ACC112 (cell line): ENCODE data around the gene MYH16.
"Not testable (repeated sequence)": the region's sequence is repeated elsewhere in the genome, so short reads cannot be mapped to it uniquely, and the experiment has no call there.

Source experiments
- H2AFZ ChIP-seq: fragments of 200-600 bp; sonication (generic); one replicate; pipeline ENCODE4 v1.6.0; 2017; ENCODE audit warnings: antibody characterized with exemption, low read length; ENCODE audit not compliant: unreplicated experiment
- H3K27ac ChIP-seq: fragments of 200-600 bp; sonication (generic); 2 replicates; pipeline ENCODE4 v1.5.1; 2014; ENCODE audit warnings: low read depth, mild to moderate bottlenecking, antibody characterized with exemption, low read length, moderate library complexity
- H3K27me3 ChIP-seq: fragments of 200-600 bp; sonication (generic); 2 replicates; pipeline ENCODE4 v1.6.1; 2014; ENCODE audit warnings: mild to moderate bottlenecking, antibody characterized with exemption, low read length, moderate library complexity, mixed read lengths; ENCODE audit not compliant: insufficient read depth
- H3K36me3 ChIP-seq: fragments of 200-600 bp; sonication (generic); 2 replicates; pipeline ENCODE4 v1.6.1; 2016; ENCODE audit warnings: mild to moderate bottlenecking, antibody characterized with exemption, low read length, moderate library complexity, mixed read lengths; ENCODE audit not compliant: insufficient read depth
- H3K4me1 ChIP-seq: fragments of 200-600 bp; sonication (generic); one replicate; pipeline ENCODE4 v1.6.1; 2016; ENCODE audit warnings: low read length, mixed read lengths; ENCODE audit not compliant: insufficient read depth, unreplicated experiment, control insufficient read depth
- H3K4me3 ChIP-seq: fragments of 200-600 bp; sonication (generic); 2 replicates; pipeline ENCODE4 v1.5.1; 2014; ENCODE audit warnings: mild to moderate bottlenecking, low read depth, low read length
- H3K79me2 ChIP-seq: fragments of 200-600 bp; sonication (generic); one replicate; pipeline ENCODE4 v1.6.0; 2016; ENCODE audit warnings: low read length; ENCODE audit not compliant: control insufficient read depth, unreplicated experiment, insufficient read depth

The MYH16 gene

DNA sequence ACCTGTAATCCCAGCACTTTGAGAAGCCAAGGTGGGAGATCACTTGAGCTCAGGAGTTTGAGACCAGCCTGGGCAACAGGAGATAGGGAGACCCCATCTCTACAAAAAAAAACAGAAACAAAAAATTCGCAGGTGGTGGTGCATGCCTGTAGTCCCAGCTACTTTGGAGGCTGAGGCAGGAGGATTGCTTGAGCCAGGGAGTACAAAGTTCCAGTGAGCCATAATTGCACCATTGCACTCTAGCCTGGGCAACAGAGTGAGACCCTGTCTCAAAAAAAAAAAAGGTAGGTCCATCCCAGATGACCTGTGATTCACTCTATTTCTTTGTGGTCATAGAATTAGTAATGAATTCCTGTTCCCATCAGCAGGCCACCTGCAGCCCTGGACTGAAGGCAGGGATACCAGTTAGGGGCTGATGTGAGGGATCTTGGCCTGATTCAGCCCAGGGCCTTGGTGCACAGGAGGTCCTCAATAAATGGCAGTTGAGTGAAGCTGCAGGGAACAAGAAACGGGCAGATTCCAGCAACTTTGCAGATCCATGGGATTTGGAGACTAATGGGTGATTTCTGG, at the start of gene MYH16:
Gene MYH16, plus strand, starts transcription at position 364 of the 570 bp plus-strand sequence.
- H3K79me2 ChIP-seq, result no peaks in the 10 kb centered on the region
- no peaks in the 10 kb centered on the region for H3K27me3 ChIP-seq
- H3K27ac ChIP-seq, result no peak within 1 kb of the TSS
- H3K4me1 ChIP-seq, result peaks cover 18% of the 10 kb centered on the region
- H3K36me3 ChIP-seq, result no peaks in the 10 kb centered on the region
- no peak within 1 kb of the TSS for H2AFZ ChIP-seq
- H3K4me3 ChIP-seq, result no peak within 1 kb of the TSS

DNA sequence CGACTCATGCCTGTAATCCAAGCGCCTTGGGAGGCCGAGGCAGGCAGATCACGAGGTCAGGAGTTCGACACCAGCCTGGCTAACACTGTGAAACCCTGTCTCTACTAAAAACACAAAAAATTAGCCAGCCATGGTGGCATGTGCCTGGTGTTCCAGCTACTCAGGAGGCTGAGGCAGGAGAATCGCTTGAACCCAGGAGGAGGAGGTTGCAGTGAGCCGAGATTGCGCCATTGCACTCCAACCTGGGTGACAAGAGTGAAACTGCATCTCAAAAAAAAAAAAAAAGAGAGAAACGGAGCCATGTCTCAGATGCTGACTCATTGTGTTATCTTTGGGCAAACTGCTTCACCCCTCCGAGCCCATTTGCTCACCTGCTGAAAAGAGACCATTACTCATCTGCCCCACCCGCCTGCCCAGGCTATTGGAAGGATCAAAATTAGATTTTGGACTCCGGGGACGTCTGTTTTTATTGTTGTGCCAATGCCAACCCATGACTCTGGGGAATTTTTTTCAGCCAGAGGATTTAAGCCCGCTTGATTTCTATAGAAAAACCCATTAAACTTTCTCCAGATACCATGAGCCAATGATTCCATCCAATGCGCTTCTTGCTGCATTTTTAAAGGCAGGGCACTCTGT, 48.3 kb upstream of the MYH16 start:
- H3K27me3 ChIP-seq, H2AFZ ChIP-seq, H3K4me3 ChIP-seq, H3K36me3 ChIP-seq, H3K79me2 ChIP-seq, H3K4me1 ChIP-seq, H3K27ac ChIP-seq: not testable (repeated sequence)

DNA sequence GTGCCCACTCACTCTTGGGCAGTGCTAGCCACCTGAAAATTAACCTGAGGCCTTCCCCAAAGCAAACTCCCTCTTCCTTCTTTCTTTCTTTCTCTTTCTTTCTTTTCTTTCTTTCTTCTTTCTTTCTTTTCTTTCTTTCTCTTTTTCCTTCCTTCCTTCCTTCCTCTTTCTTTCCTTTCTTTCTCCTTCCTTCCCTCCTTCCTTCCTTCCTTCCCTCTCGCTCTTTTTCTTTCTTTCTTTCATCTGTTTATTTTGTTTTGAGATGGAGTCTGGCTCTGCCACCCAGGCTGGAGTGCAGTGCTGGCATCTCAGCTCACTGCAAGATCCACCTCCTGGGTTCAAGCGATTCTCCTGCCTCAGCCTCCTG, 47.8 kb upstream of the MYH16 start:
- no peak overlapping the region for H3K4me3 ChIP-seq
- no peaks in the 10 kb centered on the region for H3K36me3 ChIP-seq
- H3K4me1 ChIP-seq, result peaks cover 9% of the 10 kb centered on the region
- no peak overlapping the region for H2AFZ ChIP-seq
- H3K79me2 ChIP-seq, result no peaks in the 10 kb centered on the region
- no peak overlapping the region for H3K27ac ChIP-seq
- no peaks in the 10 kb centered on the region for H3K27me3 ChIP-seq

DNA sequence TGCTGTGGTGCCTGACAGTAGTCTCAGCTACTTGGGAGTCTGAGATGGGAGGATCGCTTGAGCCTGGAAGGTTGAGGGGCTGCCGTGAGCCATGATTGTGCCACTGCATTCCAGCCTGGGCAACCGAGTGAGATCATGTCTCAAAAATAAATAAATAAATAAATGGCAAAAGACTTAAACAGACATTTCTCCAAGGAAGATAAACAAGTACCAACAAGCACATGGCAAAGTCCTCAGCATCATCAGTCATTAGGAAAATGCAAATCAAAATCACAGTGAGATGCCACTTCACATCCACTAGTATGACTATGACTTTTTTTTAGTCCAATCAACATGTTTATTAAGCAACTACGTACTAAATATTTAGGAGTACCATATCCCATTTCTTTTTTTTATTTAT, 43.4 kb upstream of the MYH16 start:
- Histone ChIP-seq H3K27ac (no peak overlapping the region), H3K36me3 (no peaks in the 10 kb centered on the region), H3K4me1 (peaks cover 5% of the 10 kb centered on the region), H3K4me3 (no peak overlapping the region), H3K27me3 (no peaks in the 10 kb centered on the region), H3K79me2 (no peaks in the 10 kb centered on the region), H2AFZ (no peak overlapping the region)

DNA sequence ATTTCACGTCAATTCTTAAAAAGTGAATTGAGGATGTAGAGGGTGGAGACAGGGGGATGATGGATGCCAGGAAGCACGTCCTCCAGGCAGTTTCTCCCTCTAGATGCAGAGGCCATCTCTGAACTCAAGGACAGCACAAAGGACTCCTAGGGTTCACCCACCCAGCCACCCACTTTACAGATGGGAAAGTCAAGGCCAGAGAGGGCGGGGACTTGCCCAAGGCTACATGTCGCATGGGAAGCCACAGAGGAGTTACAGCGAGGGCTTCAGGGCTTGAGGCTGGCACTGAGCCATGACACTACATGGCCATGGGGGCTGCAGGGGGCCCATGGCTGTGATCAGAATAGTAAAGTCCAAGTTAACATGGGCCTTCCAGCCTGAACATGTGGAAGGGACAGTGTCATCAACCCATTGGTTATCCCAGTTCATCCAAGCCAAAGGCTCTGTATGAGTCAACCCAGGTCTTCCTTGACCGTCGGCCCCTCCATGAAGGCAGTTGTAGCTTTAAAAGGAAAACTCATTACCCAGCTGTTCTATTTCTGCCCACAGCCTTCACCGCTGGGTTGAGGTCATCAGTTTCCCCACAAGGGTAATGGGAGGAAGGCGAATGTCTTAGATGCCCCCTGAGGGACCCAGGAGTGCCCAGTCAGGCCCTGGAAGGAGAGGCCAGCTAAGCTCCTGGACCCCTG, 40.4 kb upstream of the MYH16 start:
- H2AFZ ChIP-seq, result no peak overlapping the region
- H3K27me3 ChIP-seq, result no peaks in the 10 kb centered on the region
- no peaks in the 10 kb centered on the region for H3K36me3 ChIP-seq
- no peaks in the 10 kb centered on the region for H3K4me1 ChIP-seq
- no peaks in the 10 kb centered on the region for H3K79me2 ChIP-seq
- H3K27ac ChIP-seq, result no peak overlapping the region
- H3K4me3 ChIP-seq, result no peak overlapping the region

DNA sequence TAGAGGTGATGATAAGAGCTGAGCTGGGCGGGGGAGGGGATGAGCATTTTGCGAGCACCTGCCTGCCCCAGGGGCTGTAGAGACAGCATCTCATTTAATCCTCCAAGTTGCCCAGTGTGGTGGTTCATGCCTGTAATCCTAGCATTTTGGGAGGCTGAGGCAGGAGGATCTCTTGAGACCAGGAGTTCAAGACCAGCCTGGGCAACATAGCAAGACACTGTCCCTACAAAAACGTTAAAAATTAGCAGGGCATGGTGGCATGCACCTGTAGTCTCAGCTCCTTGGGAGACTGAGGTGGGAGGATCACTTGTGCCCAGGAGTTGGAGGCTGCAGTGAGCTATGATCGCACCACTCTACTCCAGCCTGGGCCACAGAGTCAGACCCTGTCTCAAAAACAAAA, 39.7 kb upstream of the MYH16 start:
- H2AFZ ChIP-seq, H3K79me2 ChIP-seq, H3K36me3 ChIP-seq: not testable (repeated sequence)

DNA sequence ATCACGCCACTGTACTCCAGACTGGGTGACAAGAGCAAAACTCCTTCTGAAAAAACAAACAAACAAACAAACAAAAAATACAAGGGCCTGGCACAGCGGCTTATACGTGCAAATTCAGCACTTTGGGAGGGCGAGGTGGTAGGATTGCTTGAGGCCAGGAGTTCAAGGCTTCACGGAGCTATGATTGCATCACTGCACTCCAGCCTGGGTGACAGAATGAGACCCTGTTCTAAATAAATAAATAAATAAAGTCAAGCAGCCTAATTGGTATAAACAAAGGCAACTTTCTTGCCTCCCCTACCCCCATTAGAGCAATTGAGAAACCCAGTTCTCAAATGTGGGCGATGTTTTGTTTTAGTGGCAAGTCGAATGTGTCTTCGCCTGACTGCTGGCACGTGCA, 38.5 kb upstream of the MYH16 start:
- no peak overlapping the region for H3K4me3 ChIP-seq
- peaks cover 9% of the 10 kb centered on the region; the same call in 1 of the 2 replicates for H3K27me3 ChIP-seq
- H2AFZ ChIP-seq, result no peak overlapping the region
- H3K27ac ChIP-seq, result no peak overlapping the region
- H3K4me1 ChIP-seq, result no peaks in the 10 kb centered on the region
- no peaks in the 10 kb centered on the region for H3K79me2 ChIP-seq
- no peaks in the 10 kb centered on the region for H3K36me3 ChIP-seq

More for the DNA sequence above, 39.7 kb upstream of the MYH16 start:
- H3K4me3 ChIP-seq, H3K4me1 ChIP-seq, H3K27me3 ChIP-seq, H3K27ac ChIP-seq: not testable (repeated sequence)

DNA sequence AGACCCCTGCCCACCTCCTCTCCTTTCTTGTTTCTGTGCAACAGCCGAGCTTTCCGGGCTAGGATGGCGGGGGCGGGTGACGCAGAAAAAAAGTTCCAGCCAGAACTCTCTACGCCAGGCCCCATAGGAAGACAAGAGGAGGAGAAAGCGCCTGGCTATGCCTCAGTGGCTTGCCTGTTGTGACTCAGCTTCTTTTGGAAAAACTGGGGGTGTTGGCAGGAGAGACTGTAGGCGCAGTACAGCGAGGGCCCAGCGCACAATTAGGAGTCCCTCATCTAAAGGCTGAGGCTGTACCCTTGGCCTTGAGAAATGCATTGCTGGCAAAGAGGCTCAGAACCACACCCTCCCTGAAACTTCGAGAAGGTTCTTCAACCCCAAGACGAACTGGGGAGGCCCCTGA, 36.7 kb upstream of the MYH16 start:
- H3K27me3 ChIP-seq, result peaks cover 13% of the 10 kb centered on the region; the same call in 1 of the 2 replicates
- H3K4me3 ChIP-seq, result no peak overlapping the region
- no peak overlapping the region for H2AFZ ChIP-seq
- no peaks in the 10 kb centered on the region for H3K36me3 ChIP-seq
- no peaks in the 10 kb centered on the region for H3K4me1 ChIP-seq
- H3K79me2 ChIP-seq, result no peaks in the 10 kb centered on the region
- H3K27ac ChIP-seq, result no peak overlapping the region

DNA sequence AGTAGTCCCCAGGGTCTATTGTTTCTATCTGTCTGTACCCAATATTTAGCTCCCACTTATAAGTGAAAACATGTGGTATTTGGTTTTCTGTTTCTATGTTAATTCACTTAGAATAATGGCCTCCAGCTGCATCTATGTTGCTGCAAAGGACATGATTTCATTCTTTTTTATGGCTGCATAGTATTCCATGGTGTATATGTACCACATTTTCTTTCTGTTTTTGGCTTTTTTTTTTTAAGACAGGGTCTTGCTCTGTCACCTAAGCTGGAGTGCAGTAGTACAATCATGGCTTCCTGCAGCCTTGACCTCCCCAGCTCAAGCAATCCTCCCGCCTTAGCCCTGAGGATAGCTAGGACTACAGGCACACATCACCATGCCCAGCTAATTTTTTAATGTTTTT, 34.8 kb upstream of the MYH16 start:
- not testable (repeated sequence) for H3K36me3 ChIP-seq, H3K27ac ChIP-seq, H3K79me2 ChIP-seq, H3K4me1 ChIP-seq, H2AFZ ChIP-seq, H3K4me3 ChIP-seq
- H3K27me3 ChIP-seq, result peaks cover 13% of the 10 kb centered on the region; the same call in 1 of the 2 replicates

DNA sequence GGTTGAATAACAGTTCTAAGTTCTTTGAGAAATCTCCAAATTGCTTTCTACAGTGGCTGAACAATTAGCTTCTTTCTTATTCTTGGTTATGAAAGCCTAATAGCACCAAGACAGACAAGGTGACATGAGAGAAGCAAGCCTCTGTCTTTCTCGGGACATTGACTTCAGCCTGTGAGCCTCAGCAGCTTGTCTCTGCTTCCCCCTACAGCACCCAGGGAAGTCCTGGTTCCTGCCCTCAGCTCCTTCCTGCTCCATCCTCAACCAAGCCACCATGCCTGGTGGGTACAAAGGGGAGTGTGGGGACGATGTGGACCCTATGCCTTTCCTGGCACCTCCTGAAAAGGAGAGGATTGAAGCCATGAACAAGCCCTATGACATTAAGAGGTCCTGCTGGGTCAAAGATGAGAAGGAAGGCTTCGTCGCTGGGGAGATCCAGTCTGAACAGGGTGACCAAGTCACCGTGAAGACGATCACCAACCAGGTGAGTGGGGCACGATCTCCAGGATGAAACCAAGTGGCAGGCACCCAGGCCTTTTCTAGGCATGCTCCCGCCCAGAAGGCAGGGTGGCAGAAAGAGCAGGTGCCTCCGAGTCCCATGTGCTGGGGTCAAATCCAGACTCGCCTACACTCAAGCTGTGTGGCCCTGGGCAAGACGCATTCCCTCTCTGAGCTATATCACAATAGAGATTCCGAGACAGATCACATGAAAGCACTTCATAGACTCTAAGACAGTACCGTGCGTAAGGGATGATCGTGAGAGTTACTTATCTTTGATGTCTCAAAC, 33.9 kb upstream of the MYH16 start:
- H2AFZ ChIP-seq, result no peak overlapping the region

More for the DNA sequence above, 33.9 kb upstream of the MYH16 start:
- H3K4me3 ChIP-seq, result no peak overlapping the region
- H3K27ac ChIP-seq, result no peak overlapping the region
- no peaks in the 10 kb centered on the region for H3K79me2 ChIP-seq
- H3K27me3 ChIP-seq, result peaks cover 13% of the 10 kb centered on the region; the same call in 1 of the 2 replicates
- no peaks in the 10 kb centered on the region for H3K36me3 ChIP-seq
- no peaks in the 10 kb centered on the region for H3K4me1 ChIP-seq
